Measurements from ENCODE around the gene AADACL2. TPM values are rescaled to one million over a fixed set of nuclear protein-coding genes. Genes with fewer than 3 reads are reported as not detected.
"Not testable (repeated sequence)": the region's sequence is repeated elsewhere in the genome, so short reads cannot be mapped to it uniquely, and the experiment has no call there.

Gene AADACL2
- total and polyA plus RNA-seq, 4 donors, result not detected

DNA sequence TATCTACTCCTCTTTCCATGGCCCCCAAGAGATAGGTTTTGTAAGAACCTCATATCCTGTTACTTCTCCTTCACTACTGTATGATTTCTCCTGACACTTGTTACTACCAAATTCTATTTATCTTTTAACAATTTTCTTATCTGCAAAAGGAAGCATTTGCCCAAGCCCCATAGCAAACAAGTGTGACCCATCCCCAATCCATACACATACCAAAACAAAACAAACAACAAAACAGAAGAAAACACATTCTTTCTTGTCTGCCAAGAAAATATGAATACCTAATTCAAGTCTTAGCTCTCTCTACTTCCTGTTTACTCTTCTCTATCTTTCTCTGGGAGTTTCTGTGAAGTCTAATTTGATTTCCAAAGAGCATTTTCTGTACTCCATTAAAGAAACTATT, 41.2 kb downstream of the AADACL2 start:
- no peaks in the 10 kb centered on the region for H3K9me3 ChIP-seq (ENCODE audit: control insufficient read depth, insufficient read depth, low read length)
- no peaks in the 10 kb centered on the region for H3K36me3 ChIP-seq (ENCODE audit: control insufficient read depth, insufficient read depth, low read length)
- peaks cover 7% of the 10 kb centered on the region for H3K4me1 ChIP-seq (ENCODE audit: control insufficient read depth, insufficient read depth, low read length)
- H3K27ac ChIP-seq (ENCODE audit: low read depth, low read length), result no peak overlapping the region
- no peak for DNase-seq (ENCODE audit: low read depth in 4 of 6, low spot score in 6 of 6)
- H3K27me3 ChIP-seq (ENCODE audit: control insufficient read depth, insufficient read depth, low read length), result no peaks in the 10 kb centered on the region
- H3K4me3 ChIP-seq (ENCODE audit: low read depth, low read length), result no peak overlapping the region

DNA sequence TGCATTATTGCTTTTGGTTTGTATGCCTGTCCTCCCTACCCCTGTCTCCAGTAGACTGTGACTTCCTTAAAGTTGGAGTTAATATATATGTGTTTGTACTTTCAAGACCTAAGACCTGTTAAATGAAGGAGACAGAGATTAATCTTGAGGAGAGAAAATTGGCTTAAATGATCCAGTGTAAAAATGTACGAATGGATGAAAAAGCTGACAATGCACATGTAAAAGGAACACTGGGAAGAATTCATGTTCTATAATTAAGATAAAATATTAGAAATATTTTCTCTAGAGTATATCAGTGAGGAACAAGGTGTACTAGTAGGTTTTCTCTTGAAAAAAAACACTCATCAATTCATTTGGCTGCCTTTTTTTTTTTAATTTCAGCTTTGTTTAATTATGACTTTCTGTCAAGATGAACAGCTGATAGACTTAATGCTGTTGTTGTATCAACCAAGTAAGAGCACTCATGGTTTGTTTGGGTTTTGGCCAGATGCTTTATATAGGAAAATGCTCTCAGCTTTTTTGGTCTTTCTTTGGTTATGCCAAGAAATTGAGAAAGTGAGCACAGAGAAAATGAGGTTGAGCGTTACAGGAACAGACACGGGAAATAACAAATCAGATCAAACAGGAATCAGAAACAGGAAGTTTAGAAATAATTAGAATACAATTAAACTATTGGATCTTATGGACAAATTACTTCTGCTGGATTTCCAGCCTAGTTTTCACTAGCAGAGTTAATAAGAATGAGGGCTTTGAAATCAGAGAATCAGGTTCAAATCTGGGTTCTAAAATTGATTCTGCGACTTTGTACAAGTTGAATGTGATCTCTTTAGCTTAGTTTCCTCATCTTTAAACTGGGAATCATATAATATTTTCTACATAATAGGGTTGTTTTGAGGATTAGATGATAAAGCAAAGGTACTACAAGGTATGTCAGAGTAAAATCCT, 41.9 kb downstream of the AADACL2 start:
- Histone ChIP-seq H3K36me3 (ENCODE audit: control insufficient read depth, insufficient read depth, low read length) (no peaks in the 10 kb centered on the region), H3K4me1 (ENCODE audit: control insufficient read depth, insufficient read depth, low read length) (peaks cover 7% of the 10 kb centered on the region), H3K9me3 (ENCODE audit: control insufficient read depth, insufficient read depth, low read length) (no peaks in the 10 kb centered on the region), H3K27ac (ENCODE audit: low read depth, low read length) (no peak overlapping the region), H3K27me3 (ENCODE audit: control insufficient read depth, insufficient read depth, low read length) (no peaks in the 10 kb centered on the region), H3K4me3 (ENCODE audit: low read depth, low read length) (no peak overlapping the region)
- WGBS (ENCODE audit: insufficient coverage), result no CpG with 5 or more reads among the region's 4 CpGs
- DNase-seq (ENCODE audit: low read depth in 4 of 6, low spot score in 6 of 6), result no peak

DNA sequence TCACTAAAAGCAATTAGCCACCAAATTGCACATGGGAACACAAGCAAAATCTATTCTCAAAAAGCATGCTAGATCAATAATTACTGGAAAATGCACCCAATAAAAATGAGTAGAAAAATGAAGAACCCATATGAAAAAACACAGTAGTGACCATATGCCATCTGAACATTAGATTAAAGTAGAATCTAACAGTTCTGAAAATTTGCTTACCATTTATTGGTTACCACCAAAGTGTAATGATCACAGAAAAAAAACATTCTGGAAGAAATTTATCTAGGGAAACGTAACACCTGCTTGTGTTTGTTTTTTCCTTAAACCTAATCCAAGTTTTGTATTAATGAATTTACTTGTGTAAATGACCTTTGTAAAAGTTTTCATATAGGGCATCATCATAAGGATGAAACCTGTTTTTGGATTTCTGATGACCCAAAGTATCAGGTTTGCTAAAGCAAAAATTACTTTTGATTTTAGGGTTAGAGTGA, 42.6 kb downstream of the AADACL2 start:
- H3K4me3 ChIP-seq (ENCODE audit: low read depth, low read length), result no peak overlapping the region
- H3K27ac ChIP-seq (ENCODE audit: low read depth, low read length), result no peak overlapping the region
- peaks cover 4% of the 10 kb centered on the region for H3K4me1 ChIP-seq (ENCODE audit: control insufficient read depth, insufficient read depth, low read length)
- no peaks in the 10 kb centered on the region for H3K9me3 ChIP-seq (ENCODE audit: control insufficient read depth, insufficient read depth, low read length)
- no peaks in the 10 kb centered on the region for H3K27me3 ChIP-seq (ENCODE audit: control insufficient read depth, insufficient read depth, low read length)
- no CpG with 5 or more reads among the region's 1 CpG for WGBS (ENCODE audit: insufficient coverage)
- DNase-seq (ENCODE audit: low read depth in 4 of 6, low spot score in 6 of 6), result no peak
- H3K36me3 ChIP-seq (ENCODE audit: control insufficient read depth, insufficient read depth, low read length), result no peaks in the 10 kb centered on the region

DNA sequence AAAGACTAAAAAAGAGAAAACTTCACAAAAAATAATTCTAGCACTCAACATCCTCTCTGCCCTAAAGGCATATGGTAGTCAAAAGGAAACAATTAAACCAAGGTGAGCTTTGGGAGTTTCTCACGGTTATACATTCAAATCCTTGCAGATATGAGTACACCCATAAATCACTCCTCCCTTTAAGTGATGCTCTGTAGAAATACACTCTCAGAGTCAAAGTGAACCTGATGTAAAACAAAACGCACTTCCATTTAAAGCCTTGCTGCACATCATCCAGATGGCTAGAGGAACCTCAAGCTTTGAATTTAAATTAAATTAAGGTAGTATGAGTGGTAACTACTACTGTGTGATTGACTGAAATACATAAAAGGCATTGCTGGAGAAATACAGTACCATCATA, 44.2 kb downstream of the AADACL2 start:
- Histone ChIP-seq H3K9me3 (ENCODE audit: control insufficient read depth, insufficient read depth, low read length) (no peaks in the 10 kb centered on the region), H3K4me3 (ENCODE audit: low read depth, low read length) (no peak overlapping the region), H3K36me3 (ENCODE audit: control insufficient read depth, insufficient read depth, low read length) (no peaks in the 10 kb centered on the region), H3K4me1 (ENCODE audit: control insufficient read depth, insufficient read depth, low read length) (no peaks in the 10 kb centered on the region), H3K27ac (ENCODE audit: low read depth, low read length) (no peak overlapping the region), H3K27me3 (ENCODE audit: control insufficient read depth, insufficient read depth, low read length) (no peaks in the 10 kb centered on the region)
- peak in 1 of 6 donors; percentile 13 for DNase-seq (ENCODE audit: low read depth in 4 of 6, low spot score in 6 of 6)
- WGBS (ENCODE audit: insufficient coverage), result no CpG with 5 or more reads among the region's 2 CpGs

DNA sequence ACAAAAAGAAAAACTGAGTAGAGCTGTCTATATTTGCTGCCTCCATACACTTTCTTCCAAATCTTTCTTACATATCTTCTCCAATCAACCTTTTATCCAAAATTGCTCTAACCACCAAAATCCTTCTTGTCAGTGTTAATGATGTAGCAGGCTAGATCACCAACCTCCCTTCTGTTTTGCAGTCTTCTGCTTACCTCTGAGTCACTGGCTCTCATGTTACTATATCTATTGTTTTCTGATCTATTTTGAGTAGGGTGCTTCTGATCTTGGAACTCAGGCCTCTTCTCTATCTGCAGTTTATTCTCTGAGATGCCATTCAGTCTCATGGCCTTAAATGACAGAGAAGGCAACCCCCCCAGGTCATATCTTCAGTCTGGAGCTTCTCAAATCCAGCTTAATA, 53.9 kb downstream of the AADACL2 start:
- DNase-seq (ENCODE audit: low read depth in 4 of 6, low spot score in 6 of 6), result no peak
- Histone ChIP-seq H3K27me3 (ENCODE audit: control insufficient read depth, insufficient read depth, low read length) (no peaks in the 10 kb centered on the region), H3K27ac (ENCODE audit: low read depth, low read length) (no peak overlapping the region), H3K4me3 (ENCODE audit: low read depth, low read length) (no peak overlapping the region), H3K9me3 (ENCODE audit: control insufficient read depth, insufficient read depth, low read length) (no peaks in the 10 kb centered on the region), H3K4me1 (ENCODE audit: control insufficient read depth, insufficient read depth, low read length) (no peaks in the 10 kb centered on the region), H3K36me3 (ENCODE audit: control insufficient read depth, insufficient read depth, low read length) (no peaks in the 10 kb centered on the region)

DNA sequence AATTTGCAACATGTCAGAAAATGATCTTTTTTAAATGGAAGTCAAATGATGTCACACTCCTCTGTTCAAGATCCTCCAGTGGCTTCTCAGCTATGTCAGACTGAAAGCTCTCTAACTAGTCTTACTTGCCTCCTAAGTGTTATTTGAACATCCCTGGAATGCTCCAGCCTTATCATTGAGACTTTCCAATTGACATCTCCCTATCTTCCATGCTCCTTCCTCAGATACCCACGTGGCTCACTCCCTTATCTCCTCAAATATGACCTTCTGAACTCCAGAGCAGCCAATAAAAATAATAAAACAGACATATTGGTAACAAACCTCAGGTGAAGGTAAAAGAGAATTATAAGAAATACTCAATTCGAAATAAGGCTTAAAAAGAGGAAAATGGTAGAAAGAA, 54.7 kb downstream of the AADACL2 start:
- Histone ChIP-seq H3K9me3 (ENCODE audit: control insufficient read depth, insufficient read depth, low read length) (no peaks in the 10 kb centered on the region), H3K4me1 (ENCODE audit: control insufficient read depth, insufficient read depth, low read length) (no peaks in the 10 kb centered on the region), H3K4me3 (ENCODE audit: low read depth, low read length) (no peak overlapping the region), H3K27me3 (ENCODE audit: control insufficient read depth, insufficient read depth, low read length) (no peaks in the 10 kb centered on the region), H3K36me3 (ENCODE audit: control insufficient read depth, insufficient read depth, low read length) (no peaks in the 10 kb centered on the region), H3K27ac (ENCODE audit: low read depth, low read length) (no peak overlapping the region)
- no peak for DNase-seq (ENCODE audit: low read depth in 4 of 6, low spot score in 6 of 6)
- WGBS (ENCODE audit: insufficient coverage), result no CpG with 5 or more reads among the region's 2 CpGs

DNA sequence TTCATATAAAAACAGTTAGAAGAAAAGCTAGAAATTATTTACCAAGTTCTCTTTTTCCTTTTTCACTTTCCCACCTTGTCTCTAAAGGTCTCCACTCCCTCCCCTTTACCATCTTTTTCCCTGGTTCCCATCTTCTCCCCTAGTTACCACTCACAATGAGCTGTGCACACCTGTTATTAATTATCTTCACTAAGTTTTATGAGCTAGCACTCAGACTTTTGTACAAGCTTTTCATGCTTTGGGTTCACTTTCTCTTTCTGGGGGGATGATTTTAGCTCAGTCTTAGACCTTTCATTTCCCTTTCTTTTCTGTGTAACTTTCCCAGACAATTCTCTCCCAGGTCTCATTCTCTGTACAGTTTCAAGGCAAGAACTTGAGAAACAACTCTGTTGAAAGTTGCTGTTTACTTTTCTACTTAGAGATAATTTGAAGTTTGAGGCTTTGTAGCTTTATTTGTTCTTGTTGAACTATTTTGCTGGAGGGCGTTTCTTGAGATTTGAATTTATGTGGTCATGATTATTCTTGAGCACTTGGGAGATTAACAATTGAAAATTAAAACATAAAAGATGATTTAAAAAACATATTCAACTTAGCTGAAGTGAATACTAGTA, 56.2 kb downstream of the AADACL2 start:
- no peak overlapping the region for H3K27ac ChIP-seq (ENCODE audit: low read depth, low read length)
- no peaks in the 10 kb centered on the region for H3K9me3 ChIP-seq (ENCODE audit: control insufficient read depth, insufficient read depth, low read length)
- H3K27me3 ChIP-seq (ENCODE audit: control insufficient read depth, insufficient read depth, low read length), result no peaks in the 10 kb centered on the region
- H3K4me3 ChIP-seq (ENCODE audit: low read depth, low read length), result no peak overlapping the region
- no CpG with 5 or more reads among the region's 1 CpG for WGBS (ENCODE audit: insufficient coverage)
- no peaks in the 10 kb centered on the region for H3K4me1 ChIP-seq (ENCODE audit: control insufficient read depth, insufficient read depth, low read length)
- DNase-seq (ENCODE audit: low read depth in 4 of 6, low spot score in 6 of 6), result no peak
- H3K36me3 ChIP-seq (ENCODE audit: control insufficient read depth, insufficient read depth, low read length), result no peaks in the 10 kb centered on the region

DNA sequence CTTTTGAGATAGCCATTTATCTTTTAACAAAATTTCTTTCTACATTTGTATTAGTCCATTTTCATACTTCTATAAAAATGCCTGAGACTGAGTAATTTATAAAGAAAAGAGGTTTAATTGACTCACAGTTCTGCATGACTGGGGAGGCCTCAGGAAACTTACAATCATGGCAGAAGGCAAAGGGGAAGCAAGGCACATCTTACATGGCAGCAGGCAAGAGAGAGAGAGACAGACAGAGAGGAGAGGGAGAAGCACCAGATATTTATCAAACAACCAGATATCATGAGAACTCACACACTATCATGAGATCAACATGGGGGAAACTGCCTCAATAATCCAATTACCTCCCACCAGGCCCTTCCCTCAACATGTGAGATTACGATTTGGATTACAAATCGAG, 57.0 kb downstream of the AADACL2 start:
- not testable (repeated sequence) for H3K4me1 ChIP-seq (ENCODE audit: control insufficient read depth, insufficient read depth, low read length); DNase-seq (ENCODE audit: low read depth in 4 of 6, low spot score in 6 of 6); H3K27ac ChIP-seq (ENCODE audit: low read depth, low read length); H3K9me3 ChIP-seq (ENCODE audit: control insufficient read depth, insufficient read depth, low read length); H3K36me3 ChIP-seq (ENCODE audit: control insufficient read depth, insufficient read depth, low read length); H3K27me3 ChIP-seq (ENCODE audit: control insufficient read depth, insufficient read depth, low read length); H3K4me3 ChIP-seq (ENCODE audit: low read depth, low read length)
- no CpG with 5 or more reads among the region's 2 CpGs for WGBS (ENCODE audit: insufficient coverage)

DNA sequence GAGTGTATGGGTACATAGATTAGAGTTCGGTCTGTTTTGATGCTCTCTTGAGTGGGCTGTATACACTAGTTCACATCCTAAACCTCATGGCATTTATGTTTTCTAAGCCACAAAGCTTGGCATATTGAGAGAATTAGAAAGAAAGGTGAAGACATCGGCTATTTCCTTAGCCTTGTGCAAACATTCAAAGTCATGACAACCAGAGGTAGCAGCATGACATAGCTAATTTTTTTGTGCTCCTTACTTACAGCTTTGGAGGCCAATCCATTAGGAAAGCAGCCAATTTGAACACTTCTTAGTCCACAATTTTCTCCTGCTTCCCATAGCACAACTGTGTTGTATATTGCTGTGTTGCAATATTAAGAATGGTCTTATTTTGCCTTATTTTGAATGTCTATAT, 58.7 kb downstream of the AADACL2 start:
- no peak overlapping the region for H3K4me3 ChIP-seq (ENCODE audit: low read depth, low read length)
- WGBS (ENCODE audit: insufficient coverage), result 50% methylated on average over 1 of the region's 2 CpGs
- H3K27me3 ChIP-seq (ENCODE audit: control insufficient read depth, insufficient read depth, low read length), result no peaks in the 10 kb centered on the region
- DNase-seq (ENCODE audit: low read depth in 4 of 6, low spot score in 6 of 6), result no peak
- no peaks in the 10 kb centered on the region for H3K36me3 ChIP-seq (ENCODE audit: control insufficient read depth, insufficient read depth, low read length)
- H3K9me3 ChIP-seq (ENCODE audit: control insufficient read depth, insufficient read depth, low read length), result no peaks in the 10 kb centered on the region
- no peak overlapping the region for H3K27ac ChIP-seq (ENCODE audit: low read depth, low read length)
- H3K4me1 ChIP-seq (ENCODE audit: control insufficient read depth, insufficient read depth, low read length), result no peaks in the 10 kb centered on the region

DNA sequence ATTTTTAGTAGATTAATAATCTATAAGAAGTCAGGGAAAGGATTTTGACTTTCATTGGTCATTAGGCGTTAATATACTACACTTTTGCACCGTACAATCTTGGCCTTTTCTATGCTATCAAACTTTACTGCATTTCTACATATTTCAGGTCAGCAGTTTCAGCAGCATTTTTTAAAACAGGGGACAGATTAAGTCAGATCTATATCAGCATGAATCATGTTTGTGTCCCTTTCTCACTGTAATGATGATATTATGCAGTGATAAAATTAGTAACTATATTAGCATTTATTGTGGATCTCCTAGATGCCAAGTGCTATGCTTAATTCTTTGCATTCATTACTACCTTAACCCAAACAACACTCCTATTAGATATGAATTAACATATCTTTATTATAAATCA, 59.9 kb downstream of the AADACL2 start:
- H3K36me3 ChIP-seq (ENCODE audit: control insufficient read depth, insufficient read depth, low read length), result no peaks in the 10 kb centered on the region
- no peak overlapping the region for H3K4me3 ChIP-seq (ENCODE audit: low read depth, low read length)
- H3K27ac ChIP-seq (ENCODE audit: low read depth, low read length), result no peak overlapping the region
- H3K27me3 ChIP-seq (ENCODE audit: control insufficient read depth, insufficient read depth, low read length), result no peaks in the 10 kb centered on the region
- WGBS (ENCODE audit: insufficient coverage), result no CpG with 5 or more reads among the region's 2 CpGs
- no peak for DNase-seq (ENCODE audit: low read depth in 4 of 6, low spot score in 6 of 6)
- no peaks in the 10 kb centered on the region for H3K9me3 ChIP-seq (ENCODE audit: control insufficient read depth, insufficient read depth, low read length)
- H3K4me1 ChIP-seq (ENCODE audit: control insufficient read depth, insufficient read depth, low read length), result no peaks in the 10 kb centered on the region
